HG03066 (cell line): Measurements from ENCODE around the gene TRPM2.
"Not testable (repeated sequence)": the region's sequence is repeated elsewhere in the genome, so short reads cannot be mapped to it uniquely, and the experiment has no call there.

Experiments used
- ATAC-seq: cut with Tn5 transposase; IDR thresholded peaks from one replicate; pipeline ENCODE4 v1.9.1; 2021; ENCODE audit warnings: low read depth; ENCODE audit not compliant: unreplicated experiment

The TRPM2 gene

DNA sequence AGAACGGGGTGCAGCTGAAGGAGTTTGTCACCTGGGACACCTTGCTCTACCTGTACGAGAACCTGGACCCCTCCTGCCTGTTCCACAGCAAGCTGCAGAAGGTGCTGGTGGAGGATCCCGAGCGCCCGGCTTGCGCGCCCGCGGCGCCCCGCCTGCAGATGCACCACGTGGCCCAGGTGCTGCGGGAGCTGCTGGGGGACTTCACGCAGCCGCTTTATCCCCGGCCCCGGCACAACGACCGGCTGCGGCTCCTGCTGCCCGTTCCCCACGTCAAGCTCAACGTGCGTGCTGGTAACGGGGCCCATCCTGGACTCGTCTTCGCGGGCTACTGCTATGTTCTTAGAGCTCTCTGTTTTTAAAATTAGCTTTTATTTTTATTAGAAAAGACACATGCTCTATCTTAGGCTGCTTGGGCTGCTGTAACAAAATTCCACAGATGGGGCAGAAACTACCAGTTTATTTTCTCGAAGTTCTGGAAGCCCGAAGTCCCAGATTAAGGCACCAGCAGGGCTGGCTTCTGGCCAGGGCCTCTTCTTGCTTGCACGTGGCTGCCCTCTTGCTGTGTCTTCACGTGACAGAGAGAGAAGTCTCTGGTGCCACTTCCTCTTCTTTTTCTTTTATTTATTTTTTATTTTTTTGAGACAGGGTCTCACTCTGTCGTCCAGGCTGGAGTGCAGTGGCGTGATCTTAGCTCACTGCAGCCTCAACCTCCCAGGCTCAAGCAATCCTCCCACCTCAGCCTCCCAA is 38.1 kb downstream of the TRPM2 start:
- no peak for ATAC-seq

- ATAC-seq: no peak
These were observed 38.8 kb downstream of the TRPM2 start for GRCh38 chr21:44392185-44392584.

GRCh38 chr21:44392916-44393315 is 39.5 kb downstream of the TRPM2 start:
- no peak for ATAC-seq

DNA sequence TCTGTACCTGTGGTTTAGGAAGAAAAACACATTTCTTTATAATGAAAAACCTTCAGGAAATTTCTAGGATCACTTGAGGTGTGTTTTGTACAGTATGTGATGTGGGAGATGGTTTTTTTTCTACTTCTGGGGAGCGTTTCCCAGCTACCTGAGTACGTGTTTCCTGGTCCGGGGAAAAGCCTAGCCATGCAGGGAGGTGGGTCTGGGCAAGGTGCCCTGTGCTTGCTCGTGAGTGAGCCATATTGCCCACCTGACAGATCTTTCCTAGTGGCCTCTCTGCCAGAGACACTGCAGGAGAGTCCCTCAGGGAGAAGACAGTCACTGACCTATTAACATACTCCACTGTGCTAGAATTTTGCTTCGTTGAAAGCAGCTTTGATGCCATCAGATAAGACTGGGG is 41.3 kb downstream of the TRPM2 start:
- no peak for ATAC-seq

DNA sequence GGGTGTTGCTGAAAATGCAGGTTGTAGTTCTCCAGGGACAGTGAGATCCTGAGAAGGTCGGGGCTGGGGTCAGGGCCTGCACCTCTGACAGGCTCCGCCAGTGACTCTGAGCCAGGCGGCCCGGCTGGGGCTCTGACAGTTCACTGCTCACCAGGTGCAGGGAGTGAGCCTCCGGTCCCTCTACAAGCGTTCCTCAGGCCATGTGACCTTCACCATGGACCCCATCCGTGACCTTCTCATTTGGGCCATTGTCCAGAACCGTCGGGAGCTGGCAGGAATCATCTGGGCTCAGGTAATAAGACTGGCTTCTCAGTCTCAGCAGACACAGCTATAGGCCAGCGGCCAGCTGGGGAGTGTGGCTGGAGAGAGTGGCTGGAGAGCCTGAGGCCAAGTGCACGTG is 41.8 kb downstream of the TRPM2 start:
- ATAC-seq: no peak

- ATAC-seq: not testable (repeated sequence)
These were observed 43.4 kb downstream of the TRPM2 start for GRCh38 chr21:44396803-44397202.

DNA sequence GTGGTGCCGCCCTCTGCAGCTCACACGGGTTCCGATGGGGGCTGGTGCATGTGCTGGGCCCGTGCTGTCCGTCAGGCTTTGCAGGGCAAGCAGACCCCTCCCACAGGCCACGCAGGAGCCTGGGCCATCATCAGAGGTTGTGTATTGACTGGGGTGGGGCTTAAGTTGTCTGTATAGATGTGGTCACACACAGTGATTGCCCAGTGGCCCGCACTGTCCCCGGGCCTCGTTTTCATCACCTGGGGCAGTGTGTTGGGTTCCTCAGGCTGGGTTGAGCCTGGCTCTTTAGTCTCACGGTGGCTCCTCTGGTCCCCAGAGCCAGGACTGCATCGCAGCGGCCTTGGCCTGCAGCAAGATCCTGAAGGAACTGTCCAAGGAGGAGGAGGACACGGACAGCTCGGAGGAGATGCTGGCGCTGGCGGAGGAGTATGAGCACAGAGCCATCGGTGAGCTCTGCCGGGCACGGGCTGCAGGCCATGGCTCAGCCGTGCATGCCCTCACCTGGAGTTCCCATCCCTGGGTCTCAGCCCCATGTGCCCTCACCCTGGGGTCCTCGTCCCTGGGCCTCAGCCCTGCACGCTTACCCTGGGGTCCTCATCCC is 44.1 kb downstream of the TRPM2 start:
- no peak for ATAC-seq

DNA sequence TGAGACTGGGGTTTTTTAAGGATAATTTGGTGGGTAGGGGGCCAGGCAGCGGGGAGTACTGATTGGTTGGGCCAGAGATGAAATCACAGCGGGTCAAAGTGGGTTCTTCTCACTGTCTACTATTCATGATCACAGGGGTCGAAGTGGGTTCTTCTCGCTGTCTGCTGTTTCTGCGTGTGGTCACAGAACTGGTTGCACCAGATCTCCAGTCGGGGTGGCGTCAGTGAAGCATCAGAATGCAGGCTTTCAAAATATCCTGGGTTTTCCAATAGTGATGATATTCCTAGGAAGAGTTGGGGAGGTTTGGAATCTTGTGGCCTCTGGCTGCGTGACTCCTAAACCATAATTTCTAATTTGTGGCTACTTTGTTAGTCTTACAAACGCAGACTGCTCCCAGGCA is 45.1 kb downstream of the TRPM2 start:
- ATAC-seq: no peak

GRCh38 chr21:44399151-44399954 is 45.9 kb downstream of the TRPM2 start:
- ATAC-seq: no peak

DNA sequence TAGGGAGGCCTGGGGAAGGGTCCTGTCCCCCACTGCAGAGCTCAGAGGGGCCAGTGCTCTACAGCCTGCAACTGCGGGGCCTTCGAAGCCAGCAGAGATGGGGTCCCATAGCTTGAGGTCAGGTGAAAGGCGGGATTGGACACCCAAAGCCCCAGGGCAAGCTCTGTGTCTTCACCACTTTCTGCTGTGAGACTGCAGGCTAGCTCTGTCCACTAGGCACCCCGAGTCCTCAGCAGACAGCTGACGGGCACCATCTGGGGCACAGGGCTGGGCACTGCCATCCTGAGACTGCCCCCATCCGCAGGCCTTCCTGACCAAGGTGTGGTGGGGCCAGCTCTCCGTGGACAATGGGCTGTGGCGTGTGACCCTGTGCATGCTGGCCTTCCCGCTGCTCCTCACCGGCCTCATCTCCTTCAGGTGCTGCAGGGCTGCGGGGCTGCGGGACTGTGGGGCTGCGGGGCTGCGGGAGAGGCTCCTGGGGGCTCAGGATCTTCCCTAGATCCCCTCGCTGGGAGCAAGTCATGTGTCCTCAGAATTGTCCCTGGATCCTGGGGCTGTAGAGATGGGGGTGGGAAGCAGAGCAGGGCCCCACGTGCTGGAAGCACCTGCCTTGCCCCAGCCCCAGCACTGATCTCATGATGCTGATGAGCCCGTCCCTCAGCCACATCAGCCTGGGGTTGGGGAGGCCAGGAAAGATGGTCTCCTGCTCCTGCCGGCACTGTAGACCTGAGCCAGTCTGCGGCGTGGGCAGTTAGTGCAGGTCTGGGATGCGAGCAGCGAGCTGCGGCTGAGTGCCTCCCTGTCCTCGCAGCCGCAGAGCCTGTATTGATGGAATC is 46.8 kb downstream of the TRPM2 start:
- ATAC-seq: no peak

DNA sequence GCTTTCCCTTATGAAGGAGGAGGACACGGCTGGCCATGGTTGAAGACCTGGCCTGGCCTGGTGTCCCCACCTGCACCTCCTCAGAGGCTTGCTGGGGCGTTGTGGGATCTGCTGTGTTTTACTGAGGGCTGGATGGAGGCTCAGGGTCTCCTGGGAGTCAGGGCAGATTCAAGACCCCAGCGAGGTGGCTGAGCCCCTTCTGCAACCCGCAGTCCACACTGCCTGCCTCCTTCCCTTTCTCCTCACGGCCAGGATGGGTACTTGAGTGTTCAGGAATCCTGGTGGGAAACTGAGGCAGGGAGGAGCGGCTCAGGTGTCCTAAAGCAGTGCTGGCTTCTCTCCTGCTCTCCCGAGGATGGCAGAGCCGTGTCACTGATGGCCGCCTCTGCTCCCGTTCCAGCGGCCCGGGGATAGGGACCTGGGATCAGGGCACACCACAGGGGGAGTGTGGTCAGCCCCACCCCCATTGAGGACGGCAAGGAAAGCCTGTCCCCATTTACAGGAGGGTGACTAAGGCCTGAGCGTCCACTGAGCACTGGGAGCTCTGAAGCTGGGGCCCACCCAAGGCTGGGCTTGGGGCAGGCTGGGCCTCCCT is 47.5 kb downstream of the TRPM2 start:
- ATAC-seq: no peak

DNA sequence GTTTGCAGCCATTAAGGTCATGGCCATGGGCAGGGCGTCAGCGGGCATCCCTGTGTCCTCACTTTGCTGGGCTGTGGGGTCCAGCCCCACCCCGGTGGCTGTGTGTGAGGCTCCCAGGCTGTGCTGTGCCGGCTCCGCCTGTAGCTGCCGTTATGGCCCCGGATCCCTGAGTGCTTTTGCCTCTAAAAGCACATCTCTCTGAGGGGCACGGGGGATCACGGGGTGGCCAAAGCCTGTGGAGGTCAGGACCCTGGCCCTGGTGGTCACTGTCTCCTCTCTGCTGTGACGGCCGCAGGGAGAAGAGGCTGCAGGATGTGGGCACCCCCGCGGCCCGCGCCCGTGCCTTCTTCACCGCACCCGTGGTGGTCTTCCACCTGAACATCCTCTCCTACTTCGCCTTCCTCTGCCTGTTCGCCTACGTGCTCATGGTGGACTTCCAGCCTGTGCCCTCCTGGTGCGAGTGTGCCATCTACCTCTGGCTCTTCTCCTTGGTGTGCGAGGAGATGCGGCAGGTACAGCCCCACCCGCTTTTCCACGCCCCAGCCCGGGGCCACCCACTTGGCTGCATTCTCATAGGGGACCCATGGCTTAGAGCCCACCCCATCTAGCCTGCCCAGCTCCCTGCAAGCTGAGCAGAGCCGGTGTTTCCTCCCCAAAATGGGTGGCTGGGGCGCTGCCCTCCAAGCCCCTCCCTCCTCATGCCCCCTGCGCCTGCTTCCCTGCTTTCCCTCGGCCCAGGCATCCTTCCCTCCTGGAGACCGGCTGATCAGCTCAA is 48.2 kb downstream of the TRPM2 start:
- ATAC-seq: no peak

- no peak for ATAC-seq
These were observed 49.1 kb downstream of the TRPM2 start for GRCh38 chr21:44402323-44403105.

DNA sequence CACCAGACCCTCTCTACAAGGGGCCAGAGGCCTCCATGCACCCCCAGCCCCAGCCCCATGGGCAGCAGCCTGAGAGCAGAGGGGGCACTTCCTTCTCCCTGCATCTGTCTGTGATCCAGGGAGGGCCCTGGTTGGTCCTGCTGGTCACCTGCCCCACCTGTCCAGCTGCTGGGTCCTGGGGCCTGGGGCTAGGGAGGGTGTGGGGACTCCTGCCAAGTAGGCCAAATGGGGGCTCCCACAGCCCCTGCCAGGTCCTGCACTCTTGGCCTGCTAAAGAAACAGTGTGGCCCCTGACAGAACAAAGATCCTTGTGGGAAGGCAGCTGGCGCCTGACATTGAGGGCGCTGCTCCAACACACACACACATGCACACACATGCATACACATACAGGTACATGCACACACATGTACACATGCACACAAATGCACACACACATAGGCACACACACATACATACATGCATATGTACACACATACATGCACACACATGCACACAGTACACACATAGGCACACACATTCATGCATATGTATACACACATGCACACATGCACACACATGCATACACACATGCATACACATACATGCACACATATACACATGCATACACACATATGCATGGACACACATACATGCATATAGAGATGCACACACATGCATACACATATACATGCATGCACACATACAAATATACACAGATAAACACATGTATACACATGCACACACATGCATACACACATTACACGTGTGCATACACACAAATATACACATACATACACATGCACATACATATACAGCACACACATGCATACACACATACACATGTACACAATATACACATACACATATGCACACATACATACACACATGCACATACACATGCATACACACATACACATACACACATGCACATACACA is 49.9 kb downstream of the TRPM2 start:
- no peak for ATAC-seq

DNA sequence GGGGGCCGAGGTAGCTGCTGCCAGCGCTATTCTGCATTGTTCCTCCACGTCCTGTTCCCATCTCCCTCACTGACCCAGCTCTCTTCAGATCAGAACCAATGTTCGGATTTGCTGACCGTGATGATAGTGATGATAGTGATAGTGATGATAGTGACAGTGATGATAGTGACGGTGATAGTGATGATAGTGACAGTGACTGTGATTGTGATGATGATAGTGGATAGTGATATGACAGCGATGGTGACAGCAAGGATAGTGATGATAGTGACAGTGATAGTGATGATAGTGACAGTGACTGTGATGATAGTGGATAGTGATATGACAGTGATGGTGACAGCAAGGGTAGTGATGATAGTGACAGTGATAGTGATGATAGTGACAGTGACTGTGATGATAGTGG is 51.1 kb downstream of the TRPM2 start:
- ATAC-seq: not testable (repeated sequence)

DNA sequence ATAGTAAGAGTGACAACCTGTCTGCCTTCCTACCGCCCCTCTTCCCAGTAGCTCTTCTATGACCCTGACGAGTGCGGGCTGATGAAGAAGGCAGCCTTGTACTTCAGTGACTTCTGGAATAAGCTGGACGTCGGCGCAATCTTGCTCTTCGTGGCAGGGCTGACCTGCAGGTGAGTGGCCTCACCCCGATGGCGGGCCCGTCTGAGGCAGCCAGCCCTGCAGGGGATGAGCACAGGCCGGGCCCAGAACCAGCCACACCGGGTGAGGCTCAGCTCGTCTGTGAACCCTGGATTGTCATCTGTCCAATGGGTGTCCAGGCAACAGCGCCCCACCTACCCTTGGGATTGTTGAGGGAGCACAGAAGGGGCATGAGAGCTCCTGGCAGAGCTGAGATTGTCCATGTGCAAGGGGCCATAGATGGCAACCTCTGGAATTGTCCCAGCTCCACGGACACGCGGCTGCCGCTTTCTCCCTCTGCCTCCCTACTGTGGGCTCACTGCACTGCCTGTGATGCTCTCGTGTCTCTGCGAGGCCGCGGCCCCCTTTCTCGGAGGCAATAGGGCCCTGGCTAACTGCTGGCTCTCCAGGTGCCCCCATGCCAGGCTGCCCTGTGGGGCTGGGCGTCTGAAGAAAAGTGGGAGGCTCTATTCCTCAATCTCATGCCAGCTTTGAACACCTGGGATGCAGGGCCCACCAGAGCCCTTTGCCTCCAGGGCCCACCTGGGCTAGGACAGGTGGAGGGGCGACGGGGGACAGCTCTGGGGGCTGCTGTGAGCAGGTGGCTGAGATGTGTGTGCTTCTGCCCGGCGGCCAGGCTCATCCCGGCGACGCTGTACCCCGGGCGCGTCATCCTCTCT is 51.9 kb downstream of the TRPM2 start:
- no peak for ATAC-seq
